WTC11 (cell line): Measurements from ENCODE around the gene BMP7.

Experiments
- CTCF ChIP-seq: fragments of 200-600 bp; IDR thresholded peaks from 2 replicates; pipeline ENCODE4 v1.8.0; 2022; ENCODE audit warnings: antibody characterized with exemption
- NFYB ChIP-seq: sonication (generic); formaldehyde crosslinking; conservative IDR thresholded peaks from 2 replicates; pipeline ENCODE4 v1.8.0; 2022; ENCODE audit warnings: low read depth, missing genetic modification reagents
- USF2 ChIP-seq: sonication (generic); formaldehyde crosslinking; IDR thresholded peaks from 2 replicates; pipeline ENCODE4 v1.8.1; 2023; ENCODE audit warnings: mild to moderate bottlenecking, missing genetic modification reagents, moderate library complexity
- ZBTB21 ChIP-seq: sonication (generic); formaldehyde crosslinking; IDR thresholded peaks from 2 replicates; pipeline ENCODE4 v1.8.1; 2023; ENCODE audit warnings: mild to moderate bottlenecking, missing genetic modification reagents, borderline replicate concordance
- ZNF263 ChIP-seq: sonication (generic); formaldehyde crosslinking; IDR thresholded peaks from 2 replicates; pipeline ENCODE4 v1.8.1; 2022; ENCODE audit warnings: low read depth, mild to moderate bottlenecking, moderate library complexity, missing genetic modification reagents
- ZNF423 ChIP-seq: fragments of 250-450 bp; sonication (Bioruptor Pico); IDR thresholded peaks from 2 replicates; pipeline ENCODE4 v2.1.2; 2022; ENCODE audit warnings: mild to moderate bottlenecking, moderate library complexity
- TF ChIP-seq, protein P1 (sequence below): sonication (generic); formaldehyde crosslinking; IDR thresholded peaks from 2 replicates; pipeline ENCODE4 v1.8.1; 2022; ENCODE audit warnings: mild to moderate bottlenecking, moderate library complexity, missing genetic modification reagents
- TF ChIP-seq, protein P2 (sequence below): sonication (generic); formaldehyde crosslinking; IDR thresholded peaks from 2 replicates; pipeline ENCODE4 v1.8.1; 2023; ENCODE audit warnings: mild to moderate bottlenecking, missing genetic modification reagents
- TF ChIP-seq, protein P3 (sequence below): sonication (generic); formaldehyde crosslinking; IDR thresholded peaks from 2 replicates; pipeline ENCODE4 v1.8.0; 2022; ENCODE audit warnings: mild to moderate bottlenecking, missing genetic modification reagents

DNA sequence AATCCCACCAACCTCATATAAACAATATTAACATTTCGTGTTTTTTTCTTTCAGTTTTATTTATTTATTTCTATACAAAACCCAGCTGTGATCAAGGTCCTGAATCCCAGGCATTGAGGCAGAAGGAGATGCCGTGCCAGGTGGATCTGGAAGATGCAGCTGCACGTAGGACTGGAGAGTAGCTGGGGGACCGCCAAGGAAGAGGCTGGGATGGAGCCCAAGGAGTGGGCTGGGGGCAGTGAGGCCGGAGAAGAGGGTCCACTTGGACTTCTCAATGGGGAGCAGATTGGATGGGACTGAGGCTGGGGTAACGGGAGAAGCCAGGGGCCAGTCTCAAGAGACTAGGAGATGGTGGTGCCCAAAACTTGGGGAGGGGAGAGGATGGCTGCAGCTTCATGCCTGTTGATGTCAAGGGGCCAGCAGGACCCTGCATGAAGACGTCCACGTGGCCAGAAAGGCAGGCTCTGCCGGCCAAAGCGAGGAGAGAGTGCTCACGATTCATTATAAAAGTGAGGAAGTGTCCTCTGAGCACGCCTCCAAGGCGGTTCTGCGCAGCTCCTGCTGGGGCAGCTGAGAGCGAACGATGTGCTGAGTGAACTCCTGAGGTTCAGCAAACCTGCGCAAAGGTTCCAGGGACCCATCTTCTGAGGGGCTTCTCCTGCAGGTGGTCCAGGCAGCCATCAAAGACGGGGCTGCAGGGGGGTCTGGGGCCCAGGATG lies 110.3 kb downstream of the BMP7 start:
- TF ChIP-seq NFYB (CRISPR knock-in tag) (no peak), CTCF (no peak), ZBTB21 (CRISPR knock-in tag) (no peak), ZNF263 (CRISPR knock-in tag) (no peak), ZNF423 (CRISPR knock-in tag) (no peak), USF2 (no peak)
- TF ChIP-seq, protein P1, sequence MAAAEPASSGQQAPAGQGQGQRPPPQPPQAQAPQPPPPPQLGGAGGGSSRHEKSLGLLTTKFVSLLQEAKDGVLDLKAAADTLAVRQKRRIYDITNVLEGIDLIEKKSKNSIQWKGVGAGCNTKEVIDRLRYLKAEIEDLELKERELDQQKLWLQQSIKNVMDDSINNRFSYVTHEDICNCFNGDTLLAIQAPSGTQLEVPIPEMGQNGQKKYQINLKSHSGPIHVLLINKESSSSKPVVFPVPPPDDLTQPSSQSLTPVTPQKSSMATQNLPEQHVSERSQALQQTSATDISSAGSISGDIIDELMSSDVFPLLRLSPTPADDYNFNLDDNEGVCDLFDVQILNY (CRISPR knock-in tag): no peak
- TF ChIP-seq, protein P2, sequence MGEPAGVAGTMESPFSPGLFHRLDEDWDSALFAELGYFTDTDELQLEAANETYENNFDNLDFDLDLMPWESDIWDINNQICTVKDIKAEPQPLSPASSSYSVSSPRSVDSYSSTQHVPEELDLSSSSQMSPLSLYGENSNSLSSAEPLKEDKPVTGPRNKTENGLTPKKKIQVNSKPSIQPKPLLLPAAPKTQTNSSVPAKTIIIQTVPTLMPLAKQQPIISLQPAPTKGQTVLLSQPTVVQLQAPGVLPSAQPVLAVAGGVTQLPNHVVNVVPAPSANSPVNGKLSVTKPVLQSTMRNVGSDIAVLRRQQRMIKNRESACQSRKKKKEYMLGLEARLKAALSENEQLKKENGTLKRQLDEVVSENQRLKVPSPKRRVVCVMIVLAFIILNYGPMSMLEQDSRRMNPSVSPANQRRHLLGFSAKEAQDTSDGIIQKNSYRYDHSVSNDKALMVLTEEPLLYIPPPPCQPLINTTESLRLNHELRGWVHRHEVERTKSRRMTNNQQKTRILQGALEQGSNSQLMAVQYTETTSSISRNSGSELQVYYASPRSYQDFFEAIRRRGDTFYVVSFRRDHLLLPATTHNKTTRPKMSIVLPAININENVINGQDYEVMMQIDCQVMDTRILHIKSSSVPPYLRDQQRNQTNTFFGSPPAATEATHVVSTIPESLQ: no peak
- TF ChIP-seq, protein P3, sequence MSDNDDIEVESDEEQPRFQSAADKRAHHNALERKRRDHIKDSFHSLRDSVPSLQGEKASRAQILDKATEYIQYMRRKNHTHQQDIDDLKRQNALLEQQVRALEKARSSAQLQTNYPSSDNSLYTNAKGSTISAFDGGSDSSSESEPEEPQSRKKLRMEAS: no peak
